Fibroblast of skin of right quadriceps (primary cell): ENCODE measurements around the gene HRH3.

Experiments used
- DNase-seq: peaks from one replicate; pipeline ENCODE4 v3.0.0-alpha.2; 2013

Gene HRH3

GRCh38 chr20:62215020-62215990, 4.8 kb downstream of the HRH3 start:
- DNase-seq = no peak

DNA sequence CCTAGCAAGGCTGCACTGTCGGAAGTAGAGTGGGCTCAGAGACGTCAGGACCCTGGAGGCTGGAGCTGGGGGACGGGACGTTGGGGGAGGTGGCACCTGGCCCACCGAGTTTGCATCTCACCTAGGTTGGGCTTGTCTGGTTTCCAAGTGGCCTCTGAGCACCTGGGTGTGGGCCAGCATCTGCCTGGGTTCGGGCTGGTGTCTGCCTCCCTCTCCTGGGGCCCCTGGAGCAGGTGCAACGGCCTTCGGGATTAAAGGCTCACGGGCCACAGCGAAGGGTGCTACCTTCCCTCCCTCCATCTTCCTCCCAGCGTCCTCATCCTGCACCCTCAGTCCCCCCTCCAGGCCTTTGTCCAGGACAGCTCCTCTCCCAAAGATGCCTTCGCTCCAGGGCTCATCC, 6.0 kb downstream of the HRH3 start:
- DNase-seq = no peak

DNA sequence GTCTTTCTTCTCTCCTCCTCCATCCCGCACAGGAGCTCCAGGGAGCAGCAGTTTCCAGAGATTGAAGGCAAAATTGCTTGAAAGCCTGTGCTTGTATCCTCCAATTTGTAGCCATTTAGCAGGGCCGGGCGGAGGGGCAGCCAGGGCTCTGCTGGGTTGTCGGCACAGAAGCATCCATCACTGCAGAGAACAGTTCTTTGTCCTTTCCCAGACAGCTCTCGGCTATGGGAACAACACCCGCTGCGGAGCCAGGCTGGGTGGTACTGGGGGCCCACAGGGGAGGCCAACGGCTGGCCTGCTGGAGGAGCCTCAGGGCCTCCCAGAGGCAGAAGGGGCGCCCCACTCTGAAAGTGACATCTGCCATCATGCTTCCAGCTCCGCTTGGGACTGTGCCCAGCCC, 7.8 kb downstream of the HRH3 start:
- no peak for DNase-seq

DNA sequence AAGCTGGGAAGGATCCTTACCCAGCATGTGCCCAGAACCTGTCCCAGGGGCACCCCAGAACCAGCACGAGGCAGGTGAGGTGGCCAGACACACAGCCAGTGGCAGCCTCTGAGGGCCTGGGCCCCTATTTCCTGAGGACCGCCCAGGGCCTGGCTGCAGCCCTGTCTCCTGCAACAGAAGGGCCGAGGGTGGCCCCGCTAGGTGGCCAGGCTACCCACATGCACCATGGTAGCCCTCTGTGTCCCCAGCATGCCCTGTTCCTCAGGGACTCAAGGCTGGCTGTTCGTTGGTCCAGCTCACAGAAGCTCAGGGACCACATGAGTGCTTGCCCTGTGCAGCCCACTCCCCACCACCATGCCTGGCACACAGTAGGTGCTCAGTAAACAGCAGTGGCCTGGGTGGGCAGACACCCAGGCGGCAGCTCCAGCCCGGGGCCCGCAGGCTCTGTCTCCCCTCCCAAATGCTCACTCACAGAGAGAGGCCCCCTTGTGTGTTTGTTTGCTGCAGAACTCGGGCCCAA, 8.2 kb downstream of the HRH3 start:
- DNase-seq = no peak

GRCh38 chr20:62211216-62211615, 8.9 kb downstream of the HRH3 start:
- DNase-seq = no peak

- no peak for DNase-seq
Measured at GRCh38 chr20:62210496-62210855, 9.6 kb downstream of the HRH3 start.

DNA sequence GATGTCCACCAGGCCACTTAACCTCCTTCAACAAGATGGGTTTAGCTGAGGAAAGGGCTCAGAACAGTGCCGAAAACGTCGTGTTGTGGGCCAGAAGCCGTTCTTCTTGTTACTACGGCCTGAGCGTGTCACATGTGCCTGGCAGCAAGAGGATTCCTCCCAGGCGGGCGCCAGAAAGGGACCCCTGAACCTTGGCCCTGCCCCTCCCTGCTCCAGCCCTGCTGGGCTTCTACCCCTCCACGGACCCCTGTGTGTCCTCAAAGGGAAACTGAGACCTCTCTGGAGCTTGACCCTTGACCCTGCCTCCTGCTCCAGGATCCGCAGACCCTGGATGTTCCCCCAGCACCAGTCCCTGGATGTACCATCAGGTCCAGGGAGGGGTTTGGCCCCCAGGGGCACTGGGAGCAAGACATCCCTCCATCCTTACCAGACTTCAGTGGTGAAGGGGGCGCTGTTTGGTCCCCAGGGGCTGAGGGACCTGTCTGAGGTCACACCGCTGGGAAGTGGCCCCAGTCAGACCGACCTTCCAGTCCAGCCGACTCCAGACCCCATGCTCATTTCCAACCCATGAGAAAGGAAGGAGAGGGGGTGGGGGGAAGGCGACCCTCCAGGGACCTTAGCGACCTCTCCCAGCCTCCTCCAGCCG, 10.1 kb downstream of the HRH3 start:
- DNase-seq = no peak

- DNase-seq = no peak
Measured at GRCh38 chr20:62208795-62209755, 11.0 kb downstream of the HRH3 start.

- DNase-seq = no peak
Measured at GRCh38 chr20:62208061-62208794, 11.8 kb downstream of the HRH3 start.

GRCh38 chr20:62206388-62206775, 13.7 kb downstream of the HRH3 start:
- DNase-seq = no peak

- no peak for DNase-seq
Measured at GRCh38 chr20:62205618-62206387, 14.3 kb downstream of the HRH3 start.

- DNase-seq = peak; percentile 80
Measured at GRCh38 chr20:62203378-62204030, 16.6 kb downstream of the HRH3 start.

- DNase-seq = no peak
Measured at GRCh38 chr20:62202676-62203377, 17.3 kb downstream of the HRH3 start.

- peak; percentile 44 for DNase-seq
Measured at GRCh38 chr20:62202083-62202395, 18.0 kb downstream of the HRH3 start.

- DNase-seq = no peak
Measured at GRCh38 chr20:62201173-62202082, 18.6 kb downstream of the HRH3 start.

GRCh38 chr20:62200491-62201172, 19.4 kb downstream of the HRH3 start:
- DNase-seq = no peak

- no peak for DNase-seq
Measured at GRCh38 chr20:62198931-62199330, 21.1 kb downstream of the HRH3 start.

GRCh38 chr20:62198496-62198895, 21.6 kb downstream of the HRH3 start:
- no peak for DNase-seq

- DNase-seq = no peak
Measured at GRCh38 chr20:62197801-62198200, 22.3 kb downstream of the HRH3 start.
